HG02973 (cell line): Measurements from ENCODE around the gene MGAT5B.

Source experiments
- ATAC-seq: cut with Tn5 transposase; IDR thresholded peaks from one replicate; pipeline ENCODE4 v1.9.1; 2021; ENCODE audit warnings: moderate library complexity; ENCODE audit not compliant: unreplicated experiment

The MGAT5B gene

GRCh38 chr17:76879254-76879653 lies 11.1 kb downstream of the MGAT5B start:
- no peak for ATAC-seq

DNA sequence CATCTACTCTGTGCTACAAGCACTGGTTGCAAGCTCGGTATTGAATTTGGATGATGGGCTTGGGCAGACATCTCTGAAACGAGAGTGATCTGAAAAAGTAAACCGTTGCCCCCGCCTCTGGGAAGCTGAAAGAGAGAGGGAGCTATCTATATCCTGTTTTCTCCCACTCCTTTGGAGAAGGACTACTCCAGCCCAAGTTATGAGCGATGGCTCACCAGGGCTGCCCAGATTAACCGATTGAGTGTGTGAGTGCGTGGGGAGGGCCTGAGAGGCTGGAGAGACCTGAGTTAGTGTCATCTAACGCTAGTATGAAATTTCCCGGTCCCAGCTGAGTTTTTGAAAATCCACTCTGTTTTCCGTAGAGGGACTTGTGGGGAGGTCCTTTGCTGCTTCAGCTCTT lies 11.5 kb downstream of the MGAT5B start:
- ATAC-seq, result no peak

DNA sequence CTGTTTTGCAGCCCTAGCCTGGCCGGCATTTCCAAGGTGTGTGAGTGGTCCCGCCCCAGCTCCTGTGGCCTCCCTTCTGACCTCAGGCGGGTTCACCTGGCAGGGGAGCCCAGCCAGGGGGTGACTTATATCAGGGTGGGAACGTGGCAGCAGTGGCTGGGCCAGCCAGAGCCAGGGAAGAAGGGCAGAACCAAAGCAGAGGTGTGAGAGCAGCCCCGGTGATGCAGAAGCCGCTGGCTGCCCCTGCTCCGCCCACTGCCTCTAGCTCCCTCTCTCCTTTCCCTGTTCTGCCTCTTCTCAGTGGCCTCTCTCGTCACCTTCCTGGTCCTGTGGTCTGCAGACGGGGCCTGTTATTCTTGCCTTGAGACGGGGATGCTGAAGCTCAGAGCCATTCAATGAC lies 12.1 kb downstream of the MGAT5B start:
- no peak for ATAC-seq

- ATAC-seq, result no peak
Measured at GRCh38 chr17:76880971-76881370, 12.8 kb downstream of the MGAT5B start.

DNA sequence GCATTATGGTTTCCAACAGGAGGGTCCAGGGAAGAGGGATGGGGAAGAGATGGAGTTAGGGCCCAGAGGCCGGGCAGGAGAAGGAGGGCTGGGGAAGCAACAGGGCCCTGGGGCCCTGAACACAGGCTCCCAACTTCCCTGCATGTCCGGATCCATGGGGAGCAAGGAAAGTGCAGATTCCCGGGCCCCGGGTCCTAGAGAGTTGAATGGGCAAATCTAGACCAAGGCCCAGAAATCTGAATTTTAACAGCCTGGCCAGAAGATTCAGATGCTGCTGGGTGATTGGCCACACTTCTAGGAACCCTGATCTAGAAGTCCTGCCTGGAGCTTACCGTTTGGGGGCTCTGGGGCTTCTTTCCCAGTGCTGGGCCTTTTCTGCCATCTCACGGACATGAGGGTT lies 13.2 kb downstream of the MGAT5B start:
- ATAC-seq, result no peak

DNA sequence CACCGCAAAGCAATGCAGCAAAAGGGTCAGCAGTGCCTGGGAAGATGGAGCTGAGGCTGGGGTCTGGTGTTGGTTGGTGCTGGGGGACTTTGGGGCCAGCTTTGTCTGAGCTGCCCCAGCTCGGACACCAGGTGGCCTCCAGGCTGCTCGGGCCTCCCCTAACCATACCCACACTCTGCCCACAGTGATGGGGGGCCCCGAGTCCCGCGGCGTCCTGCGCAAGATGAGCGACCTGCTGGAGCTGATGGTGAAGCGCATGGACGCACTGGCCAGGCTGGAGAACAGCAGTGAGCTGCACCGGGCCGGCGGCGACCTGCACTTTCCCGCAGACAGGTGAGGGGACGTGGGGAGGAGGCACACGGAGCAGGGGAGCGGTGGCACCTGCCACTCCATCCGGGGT lies 13.8 kb downstream of the MGAT5B start:
- ATAC-seq, result no peak

DNA sequence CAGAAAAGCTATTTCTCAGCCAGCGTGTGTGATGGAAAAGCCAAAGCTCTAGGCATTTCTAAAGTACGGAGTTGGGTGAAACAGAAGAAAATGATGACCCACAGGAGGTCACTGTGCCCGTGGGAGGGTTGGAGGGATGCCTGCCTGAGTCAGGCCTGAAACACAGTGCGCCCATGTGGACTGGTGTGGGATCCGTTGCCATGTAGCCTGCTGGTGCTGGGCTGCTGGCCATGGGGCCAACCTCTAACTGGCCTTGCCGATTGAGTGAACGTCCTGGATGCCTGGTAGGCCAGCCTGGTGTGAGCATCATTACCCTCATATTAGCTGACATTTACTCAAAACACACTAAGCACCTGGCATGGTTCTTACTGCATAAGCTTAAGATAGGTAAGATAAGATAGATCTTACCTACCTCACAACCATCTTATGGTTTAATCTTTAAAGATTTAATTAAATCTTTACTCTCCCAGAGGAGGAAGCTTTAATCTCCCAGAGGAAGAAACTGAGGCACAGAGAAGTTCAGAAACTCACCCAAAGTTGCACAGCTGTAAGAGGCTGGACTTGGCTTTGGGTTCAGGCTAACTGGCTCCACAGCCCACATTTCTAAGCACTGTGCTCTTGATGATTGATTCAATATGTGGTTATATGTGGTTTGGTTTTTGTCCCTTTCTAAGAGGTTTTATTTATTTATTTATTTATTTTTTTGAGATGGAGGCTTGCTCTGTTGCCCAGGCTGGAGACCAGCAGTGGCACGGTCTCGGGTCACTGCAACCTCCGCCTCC lies 15.7 kb downstream of the MGAT5B start:
- ATAC-seq, result no peak

DNA sequence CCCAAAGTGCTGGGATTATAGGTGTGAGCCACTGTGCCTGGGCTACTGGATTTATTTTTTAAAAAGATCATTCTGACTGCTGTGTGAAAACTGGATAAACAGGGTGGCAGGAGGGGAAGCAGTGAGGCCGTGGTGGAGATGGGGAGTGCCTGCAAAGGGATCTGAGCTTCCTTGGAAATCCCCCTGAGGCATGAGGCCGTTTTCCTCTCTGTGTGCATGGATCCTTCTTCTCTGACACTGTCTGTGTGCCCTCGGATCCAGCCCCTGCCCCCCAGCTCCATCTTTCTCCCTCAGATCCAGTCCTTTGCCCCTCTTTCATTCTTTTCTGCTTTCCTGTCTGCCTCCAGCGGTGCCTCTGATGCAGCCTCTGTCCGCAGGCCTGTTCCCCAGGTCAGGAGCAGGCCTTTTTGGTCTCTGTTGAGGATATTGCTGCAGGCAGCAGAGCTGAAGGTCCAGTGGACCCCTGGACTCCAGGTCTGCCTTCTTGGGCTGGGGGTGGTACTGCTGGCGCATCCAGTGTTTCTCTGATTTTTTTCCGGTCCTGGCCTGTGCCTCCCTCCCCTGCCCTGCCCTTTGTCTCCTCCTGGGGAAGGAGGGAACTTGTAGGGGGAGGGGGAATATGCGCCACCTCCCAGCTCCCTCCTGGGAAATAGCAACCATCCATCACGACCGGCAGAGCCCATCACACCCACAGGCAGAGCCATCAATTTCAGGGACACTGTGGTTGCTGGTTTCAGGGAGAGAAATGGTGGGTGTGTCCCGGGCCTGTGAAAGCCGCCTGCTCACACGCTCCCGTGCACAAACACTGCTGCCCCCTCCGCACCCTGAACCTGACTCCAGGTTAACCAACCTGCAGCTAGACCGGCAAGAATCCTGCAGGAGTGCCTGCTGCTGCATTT lies 17.0 kb downstream of the MGAT5B start:
- no peak for ATAC-seq

DNA sequence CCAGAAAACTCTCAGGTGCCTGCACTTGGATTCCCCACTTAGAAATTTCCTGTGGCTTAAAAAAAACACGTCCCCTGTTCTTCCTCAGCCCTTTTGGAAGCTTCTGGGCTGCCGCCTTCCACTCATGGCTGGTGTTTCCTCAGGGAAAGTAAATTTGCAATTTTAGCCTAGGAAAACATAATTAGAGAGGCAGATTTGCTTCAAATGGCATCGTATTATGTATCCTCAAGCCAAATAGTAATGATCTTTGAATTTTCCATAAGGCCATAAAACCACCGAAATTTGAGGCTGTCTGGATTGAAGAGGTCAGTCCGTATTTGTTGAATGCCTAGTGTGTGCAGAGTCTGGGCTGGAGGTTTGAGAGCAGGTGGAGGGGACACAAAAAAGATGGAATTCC lies 17.7 kb downstream of the MGAT5B start:
- no peak for ATAC-seq

DNA sequence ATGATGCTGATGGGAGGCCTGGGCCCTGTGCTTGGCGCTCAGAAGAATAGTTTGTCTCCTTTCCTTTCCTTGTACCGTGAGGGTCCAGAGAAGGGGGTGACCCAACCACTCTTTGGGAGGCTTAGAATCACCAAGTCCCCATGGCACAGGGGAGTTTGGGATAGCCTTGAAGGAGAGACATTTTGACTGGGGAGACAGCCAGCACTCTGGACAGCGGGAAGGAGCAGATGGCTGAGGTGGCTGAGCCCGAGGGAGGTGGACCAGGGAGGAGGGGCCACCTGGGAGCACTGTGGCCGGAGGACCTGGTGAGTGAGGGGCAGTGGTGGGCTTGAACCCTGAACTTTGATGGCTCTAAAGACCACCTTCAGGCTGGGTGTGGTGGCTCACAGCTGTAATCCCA lies 18.2 kb downstream of the MGAT5B start:
- no peak for ATAC-seq

- ATAC-seq, result no peak
Measured at GRCh38 chr17:76887802-76888201, 19.6 kb downstream of the MGAT5B start.

DNA sequence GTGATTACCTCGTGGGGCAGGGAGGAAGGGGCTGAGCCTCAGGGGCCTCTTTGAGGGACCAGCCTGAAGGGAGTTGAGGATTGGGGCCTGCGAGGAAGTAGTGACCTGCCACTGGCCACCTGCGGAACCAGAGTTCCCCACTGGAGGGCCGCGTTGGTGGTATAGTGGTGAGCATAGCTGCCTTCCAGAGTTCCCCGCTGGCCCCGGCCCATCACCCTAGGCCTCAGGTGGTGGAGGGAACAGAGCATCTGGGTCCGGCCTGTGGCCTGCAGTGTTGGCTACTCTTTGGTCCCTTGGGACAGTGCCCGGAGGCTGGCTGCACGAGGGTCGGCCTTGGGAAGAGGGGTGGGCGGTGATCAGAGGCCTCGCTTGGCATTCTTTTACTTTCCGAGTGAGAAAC lies 20.5 kb downstream of the MGAT5B start:
- no peak for ATAC-seq

GRCh38 chr17:76889323-76889722 lies 21.1 kb downstream of the MGAT5B start:
- ATAC-seq, result no peak

- ATAC-seq, result no peak
Measured at GRCh38 chr17:76892329-76892728, 24.1 kb downstream of the MGAT5B start.

- ATAC-seq, result no peak
Measured at GRCh38 chr17:76893623-76894334, 25.6 kb downstream of the MGAT5B start.

GRCh38 chr17:76894842-76895241 lies 26.6 kb downstream of the MGAT5B start:
- ATAC-seq, result no peak

GRCh38 chr17:76897023-76897422 lies 28.8 kb downstream of the MGAT5B start:
- no peak for ATAC-seq

DNA sequence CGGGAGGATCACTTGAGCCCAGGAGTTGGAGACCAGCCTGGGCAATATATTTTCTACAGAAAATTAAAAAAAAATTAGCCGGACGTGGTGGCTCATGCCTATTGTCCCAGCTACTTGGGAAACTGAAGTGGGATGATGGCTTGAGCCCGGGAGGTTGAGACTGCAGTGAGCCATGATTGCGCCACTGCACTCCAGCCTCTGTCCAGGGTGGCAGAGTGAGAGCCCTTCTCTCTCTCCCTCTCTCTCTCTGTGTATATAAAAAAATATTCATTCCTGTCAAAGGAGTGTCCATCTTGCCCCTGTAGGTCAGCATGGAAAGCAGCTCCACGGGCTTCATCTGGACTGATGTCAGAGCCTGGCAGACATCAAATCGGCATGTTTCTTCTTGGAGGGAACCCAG lies 31.2 kb downstream of the MGAT5B start:
- no peak for ATAC-seq

DNA sequence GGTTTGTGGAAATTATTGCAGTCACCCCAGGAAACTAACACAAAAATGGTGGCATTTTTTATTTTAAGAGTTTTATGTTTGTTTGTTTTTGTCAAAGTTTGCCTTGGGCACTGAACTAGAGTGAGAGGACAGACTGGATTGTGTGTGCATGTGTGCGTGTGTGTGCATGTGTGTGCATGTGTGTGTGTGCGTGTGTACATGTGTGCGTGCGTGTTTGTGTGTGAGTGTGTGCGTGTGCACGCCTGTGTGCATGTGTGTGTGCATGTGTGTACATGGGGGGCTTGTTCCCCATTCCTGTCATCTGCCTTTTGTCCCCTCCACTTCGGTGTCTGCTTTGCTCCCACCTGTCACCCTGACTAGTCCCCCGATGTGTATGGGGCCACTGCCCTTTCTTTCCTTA lies 32.5 kb downstream of the MGAT5B start:
- ATAC-seq, result no peak

DNA sequence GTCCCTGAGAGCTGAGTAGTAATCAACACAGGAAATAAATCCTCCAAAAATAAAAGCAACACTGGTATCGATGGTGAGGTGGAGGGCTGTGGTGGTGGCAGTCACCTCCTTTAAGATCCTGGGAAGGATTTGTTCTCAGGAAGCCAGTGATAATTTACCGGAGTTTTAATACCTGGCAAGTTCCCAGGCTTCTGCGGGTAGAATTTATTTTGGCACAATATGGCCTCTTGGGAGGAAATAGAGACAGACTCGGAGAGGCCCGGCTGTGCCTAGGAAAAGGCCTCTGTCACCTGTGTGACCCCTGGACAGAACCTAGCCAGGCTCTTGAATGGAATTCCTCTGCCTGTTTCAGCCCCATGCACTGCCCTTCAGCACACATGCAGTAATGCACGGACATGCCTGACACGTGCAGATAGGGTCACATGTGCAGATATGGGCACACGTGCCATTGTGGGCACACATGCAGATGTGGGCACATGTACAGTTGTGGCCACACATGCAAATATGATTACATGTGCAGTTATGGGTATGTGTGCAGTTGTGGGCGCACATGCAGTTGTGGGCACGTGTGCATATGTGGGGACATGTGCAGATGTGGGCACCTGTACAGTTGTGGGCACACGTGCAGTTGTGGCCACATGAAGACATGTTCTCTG lies 33.5 kb downstream of the MGAT5B start:
- ATAC-seq, result no peak

- ATAC-seq, result no peak
Measured at GRCh38 chr17:76902476-76902875, 34.3 kb downstream of the MGAT5B start.
